GM21423 (cell line): ENCODE results near the gene CDT1.
"Not testable (repeated sequence)": the region's sequence is repeated elsewhere in the genome, so short reads cannot be mapped to it uniquely, and the experiment has no call there.

Source experiments
- ATAC-seq: cut with Tn5 transposase; IDR thresholded peaks from one replicate; pipeline ENCODE4 v1.9.1; 2021; ENCODE audit warnings: mild to moderate bottlenecking, moderate library complexity; ENCODE audit not compliant: unreplicated experiment

The CDT1 gene

GRCh38 chr16:88815901-88816589 is 12.5 kb downstream of the CDT1 start:
- ATAC-seq = no peak

GRCh38 chr16:88816736-88817535 is 13.3 kb downstream of the CDT1 start:
- ATAC-seq = no peak

- no peak for ATAC-seq
These were observed 14.4 kb downstream of the CDT1 start for GRCh38 chr16:88817785-88818574.

- no peak for ATAC-seq
These were observed 14.9 kb downstream of the CDT1 start for GRCh38 chr16:88818575-88818874.

GRCh38 chr16:88819126-88819525 is 15.5 kb downstream of the CDT1 start:
- no peak for ATAC-seq

GRCh38 chr16:88820385-88821025 is 16.9 kb downstream of the CDT1 start:
- ATAC-seq = no peak

GRCh38 chr16:88821168-88821850 is 17.7 kb downstream of the CDT1 start:
- no peak for ATAC-seq

- no peak for ATAC-seq
These were observed 18.9 kb downstream of the CDT1 start for GRCh38 chr16:88822281-88823040.

GRCh38 chr16:88823646-88824045 is 20.1 kb downstream of the CDT1 start:
- not testable (repeated sequence) for ATAC-seq

GRCh38 chr16:88824256-88825077 is 20.9 kb downstream of the CDT1 start:
- ATAC-seq = no peak

GRCh38 chr16:88825146-88825545 is 21.6 kb downstream of the CDT1 start:
- ATAC-seq = no peak

GRCh38 chr16:88826070-88826840 is 22.7 kb downstream of the CDT1 start:
- ATAC-seq = no peak

GRCh38 chr16:88827727-88828126 is 24.1 kb downstream of the CDT1 start:
- ATAC-seq = no peak

- no peak for ATAC-seq
These were observed 25.1 kb downstream of the CDT1 start for GRCh38 chr16:88828711-88829110.

- no peak for ATAC-seq
These were observed 26.7 kb downstream of the CDT1 start for GRCh38 chr16:88830258-88830657.

- no peak for ATAC-seq
These were observed 27.2 kb downstream of the CDT1 start for GRCh38 chr16:88830783-88831182.

- no peak for ATAC-seq
These were observed 28.2 kb downstream of the CDT1 start for GRCh38 chr16:88831838-88832237.

- ATAC-seq = no peak
These were observed 29.5 kb downstream of the CDT1 start for GRCh38 chr16:88833086-88833485.
